Right cardiac atrium (tissue), 5 donors: ENCODE results near the gene TCF12. TPM values are rescaled to one million over a fixed set of nuclear protein-coding genes. Genes with fewer than 3 reads are reported as not detected.
"Not testable (repeated sequence)": the region's sequence is repeated elsewhere in the genome, so short reads cannot be mapped to it uniquely, and the experiment has no call there.

Experiments used
- ATAC-seq, 2 donors: fragments of 200-7000 bp; cut with Tn5 transposase; one replicate each; pipeline versions ENCODE4 v1.8.0 to v1.9.1; 2020; ENCODE audit warnings: moderate library complexity in 2 of 2, mild to moderate bottlenecking in 1 of 2
- DNase-seq, 3 donors: peaks; one replicate each; pipeline ENCODE4 v3.0.0-alpha.2; 2020
- H3K27ac ChIP-seq: one replicate; pipeline ENCODE4 v1.5.1; 2013; ENCODE audit warnings: mild to moderate bottlenecking, low read length, control low read depth, moderate library complexity
- H3K27me3 ChIP-seq: one replicate; pipeline ENCODE4 v1.6.1; 2013; ENCODE audit not compliant: control insufficient read depth, insufficient read depth
- H3K4me1 ChIP-seq: one replicate; pipeline ENCODE4 v1.6.1; 2013; ENCODE audit warnings: low read length; ENCODE audit not compliant: control insufficient read depth, insufficient read depth
- H3K4me3 ChIP-seq: one replicate; pipeline ENCODE4 v1.5.1; 2013; ENCODE audit warnings: low read length, control low read depth
- H3K9me3 ChIP-seq: one replicate; pipeline ENCODE4 v1.6.1; 2013; ENCODE audit warnings: low read length; ENCODE audit not compliant: control insufficient read depth
- WGBS: extraction: QIAGEN DNeasy Blood & Tissue Kit; methylation state at CpG from one replicate; pipeline ENCODE4 v1.1.7; 2013; 5-methylcytosine and 5-hydroxymethylcytosine counted together
- intact Hi-C, 4 donors: fragments of 100-400 bp; cut with DNase I; formaldehyde crosslinking; loops; one replicate each; pipeline versions ENCODE4 v1.11.0 to v1.14.0; 2022 to 2023
- polyA plus RNA-seq: library from polyadenylated mRNA; stranded (reverse); fragments of 200-250 nt; gene quantifications from one replicate; pipeline ENCODE4 v1.2.3, GENCODE V29; 2013
- total RNA-seq, 4 donors: library from RNA; stranded (reverse); fragmentation: NEBNext Ultra II Directional; extraction: Animal tissue kit (Norgen Biotek cat#: 25700); gene quantifications; one replicate each; pipeline ENCODE4 v1.2.1, GENCODE V29; 2021
- donor health status: healthy with polysubstance abuse.
- donor health status: DM: no; HTN: yes; CAD: no.
- donor health status: DM: no; HTN: no; CAD: no.
- donor health status: DM: no; HTN: yes; CAD: no; lungs with severe emphysema.
- donor health status: DM: yes; HTN: yes; CAD: no.

Gene TCF12
- total and polyA plus RNA-seq, 5 donors, result 11.7 to 58.8 (median 51.5) TPM

DNA sequence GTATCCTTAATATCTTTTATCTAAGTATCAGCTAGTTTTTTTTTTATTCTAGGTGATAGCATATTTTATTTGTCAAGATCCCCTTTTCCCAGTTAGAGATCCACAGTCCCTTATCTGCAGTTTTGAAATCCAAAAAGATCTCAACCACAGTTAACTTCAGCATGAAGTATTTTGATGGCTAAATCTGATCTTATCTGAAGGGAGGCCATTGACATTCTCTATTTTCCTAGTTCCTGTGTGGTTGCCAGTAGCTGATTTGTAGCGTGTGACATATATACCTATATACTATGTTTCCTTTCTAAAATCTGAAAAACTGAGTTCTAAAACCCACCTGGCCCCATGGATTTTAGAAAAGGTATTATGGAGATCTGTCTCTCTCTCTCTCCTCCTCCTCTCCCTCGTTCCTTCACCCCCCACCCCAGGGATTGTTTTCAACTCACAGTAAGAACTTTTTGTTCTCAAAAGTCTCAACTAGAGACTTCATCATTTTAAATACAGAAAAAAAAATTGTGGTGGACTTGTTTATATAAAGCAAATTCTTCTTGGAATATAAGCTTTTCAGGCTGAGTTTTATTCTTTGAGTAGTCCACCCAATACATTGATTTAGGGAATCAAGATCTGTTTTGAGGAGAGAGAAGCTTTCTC lies 12.3 kb downstream of the TCF12 start:
- ATAC-seq, result no peak
- Histone ChIP-seq H3K4me1 (peaks cover 7% of the 10 kb centered on the region), H3K27me3 (no peaks in the 10 kb centered on the region), H3K27ac (no peak overlapping the region), H3K9me3 (no peaks in the 10 kb centered on the region), H3K4me3 (no peak overlapping the region)
- DNase-seq, result no peak
- intact Hi-C loops, result no loop called here
- WGBS, result 66% methylated on average over 2 of the region's 2 CpGs

- intact Hi-C loops, result no loop called here
- ATAC-seq (peak; percentile 48 to 74), DNase-seq (no peak)
- no peak overlapping the region for H3K27ac ChIP-seq
- H3K27me3 ChIP-seq, result no peaks in the 10 kb centered on the region
- 28% methylated on average over 1 of the region's 1 CpG for WGBS
- H3K4me1 ChIP-seq, result peaks cover 7% of the 10 kb centered on the region
- no peaks in the 10 kb centered on the region for H3K9me3 ChIP-seq
- no peak overlapping the region for H3K4me3 ChIP-seq
Observed at GRCh38 chr15:56931639-56932508, 13.4 kb downstream of the TCF12 start.

- DNase-seq, H3K4me3 ChIP-seq, H3K27ac ChIP-seq, intact Hi-C loops, H3K4me1 ChIP-seq, H3K27me3 ChIP-seq, H3K9me3 ChIP-seq, ATAC-seq: not testable (repeated sequence)
- 94% methylated on average over 4 of the region's 4 CpGs for WGBS
Observed at GRCh38 chr15:56932509-56932868, 14.0 kb downstream of the TCF12 start.

GRCh38 chr15:56933410-56933809 lies 15.0 kb downstream of the TCF12 start:
- H3K4me3 ChIP-seq, result no peak overlapping the region
- intact Hi-C loops, result no loop called here
- H3K9me3 ChIP-seq, result no peaks in the 10 kb centered on the region
- no peaks in the 10 kb centered on the region for H3K27me3 ChIP-seq
- no peak overlapping the region for H3K27ac ChIP-seq
- H3K4me1 ChIP-seq, result peaks cover 7% of the 10 kb centered on the region
- ATAC-seq (no peak), DNase-seq (no peak)
- WGBS, result 54% methylated on average over 1 of the region's 1 CpG

DNA sequence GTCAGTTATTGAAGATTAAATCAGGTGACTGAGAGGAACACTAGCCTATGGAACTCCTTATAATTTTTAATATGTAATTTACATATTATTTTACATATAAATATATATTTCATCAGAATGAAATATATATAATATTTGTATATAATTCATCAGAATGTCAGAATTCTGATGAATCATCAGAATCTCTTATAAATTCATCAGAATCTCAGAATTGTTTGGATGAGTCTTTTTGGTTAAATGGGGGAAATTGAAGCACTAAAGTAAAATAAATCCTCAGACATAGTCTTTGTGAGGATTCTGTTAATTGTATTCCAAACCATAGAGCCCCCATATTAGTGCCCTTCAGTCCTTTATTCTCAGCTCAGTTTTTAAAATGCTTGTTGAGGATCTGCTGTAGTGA lies 15.4 kb downstream of the TCF12 start:
- intact Hi-C loops, result no loop called here
- Histone ChIP-seq H3K27me3 (no peaks in the 10 kb centered on the region), H3K27ac (no peak overlapping the region), H3K9me3 (no peaks in the 10 kb centered on the region), H3K4me1 (peaks cover 7% of the 10 kb centered on the region), H3K4me3 (no peak overlapping the region)
- no peak for DNase-seq
- no peak for ATAC-seq

- Histone ChIP-seq H3K4me1 (peaks cover 7% of the 10 kb centered on the region), H3K27me3 (no peaks in the 10 kb centered on the region), H3K9me3 (no peaks in the 10 kb centered on the region), H3K4me3 (no peak overlapping the region), H3K27ac (no peak overlapping the region)
- no peak for ATAC-seq
- intact Hi-C loops, result no loop called here
- no peak for DNase-seq
- 40% methylated on average over 5 of the region's 5 CpGs for WGBS
Observed at GRCh38 chr15:56934269-56934668, 15.8 kb downstream of the TCF12 start.

DNA sequence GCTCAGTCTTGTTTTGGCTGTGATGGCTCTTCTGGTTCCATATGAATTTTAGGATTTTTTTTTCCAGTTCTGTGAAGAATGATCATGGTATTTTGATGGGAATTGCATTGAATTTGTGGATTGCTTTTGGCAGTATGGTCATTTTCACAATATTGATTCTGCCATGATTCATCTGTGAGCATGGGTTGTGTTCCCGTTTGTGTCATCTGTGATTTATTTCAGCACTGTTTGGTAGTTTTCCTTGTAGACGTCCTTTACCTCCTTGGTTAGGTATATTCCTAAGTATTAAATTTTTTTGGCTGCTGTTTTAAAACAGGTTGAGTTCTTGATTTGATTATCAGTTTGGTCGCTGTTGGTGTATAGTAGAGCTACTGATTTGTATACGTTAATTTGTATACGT lies 18.5 kb downstream of the TCF12 start:
- DNase-seq, result no peak
- Histone ChIP-seq H3K27me3 (no peaks in the 10 kb centered on the region), H3K27ac (no peak overlapping the region), H3K9me3 (no peaks in the 10 kb centered on the region), H3K4me1 (peaks cover 1% of the 10 kb centered on the region), H3K4me3 (no peak overlapping the region)
- WGBS, result 93% methylated on average over 5 of the region's 5 CpGs
- no peak for ATAC-seq
- intact Hi-C loops, result no loop called here

GRCh38 chr15:56939257-56939656 lies 20.8 kb downstream of the TCF12 start:
- Histone ChIP-seq H3K9me3 (no peaks in the 10 kb centered on the region), H3K4me3 (no peak overlapping the region), H3K4me1 (peaks cover 3% of the 10 kb centered on the region), H3K27ac (no peak overlapping the region), H3K27me3 (no peaks in the 10 kb centered on the region)
- ATAC-seq (no peak), DNase-seq (no peak)
- intact Hi-C loops, result no loop called here

DNA sequence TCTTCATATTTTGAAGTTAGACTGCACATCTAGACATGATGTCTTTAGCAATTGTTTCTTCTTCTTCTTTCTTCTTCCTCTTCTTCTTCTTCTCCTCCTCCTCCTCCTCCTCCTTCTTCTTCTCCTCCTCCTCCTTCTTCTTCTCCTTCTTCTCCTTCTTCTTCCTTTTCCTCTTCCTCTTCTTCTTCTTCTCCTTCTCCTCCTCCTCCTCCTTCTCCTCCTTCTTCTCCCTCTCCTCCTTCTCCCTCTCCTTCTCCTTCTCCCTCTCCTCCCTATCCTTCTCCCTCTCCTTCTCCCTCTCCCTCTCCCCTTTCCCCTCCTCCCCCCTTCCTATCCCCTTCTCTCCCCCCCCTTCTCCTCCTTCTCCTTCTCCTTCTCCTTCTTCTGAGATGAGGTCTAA lies 21.9 kb downstream of the TCF12 start:
- no peaks in the 10 kb centered on the region for H3K27me3 ChIP-seq
- intact Hi-C loops, result no loop called here
- no peak for ATAC-seq
- DNase-seq, result no peak
- no peak overlapping the region for H3K4me3 ChIP-seq
- H3K27ac ChIP-seq, result no peak overlapping the region
- no peaks in the 10 kb centered on the region for H3K9me3 ChIP-seq
- peaks cover 3% of the 10 kb centered on the region for H3K4me1 ChIP-seq

DNA sequence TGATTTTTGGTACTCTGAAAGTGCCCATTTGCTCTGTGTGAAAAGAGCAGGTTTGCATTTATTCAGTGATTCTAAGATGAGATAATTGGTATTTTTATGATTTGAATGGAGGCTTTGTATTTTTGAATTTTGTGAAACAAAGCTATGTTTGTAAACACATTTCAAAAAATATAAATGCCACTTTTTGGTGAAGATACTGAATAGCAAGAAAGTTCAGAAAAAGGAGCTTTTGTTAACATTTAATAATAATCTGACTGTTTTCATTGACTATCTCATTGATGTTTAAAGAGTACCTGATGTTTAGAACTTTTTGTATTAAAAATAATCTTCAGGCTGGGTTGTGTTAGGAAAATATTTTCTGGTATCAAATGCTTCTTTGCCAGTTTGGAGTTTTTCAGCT lies 23.7 kb downstream of the TCF12 start:
- intact Hi-C loops, result no loop called here
- H3K9me3 ChIP-seq, result no peaks in the 10 kb centered on the region
- H3K4me3 ChIP-seq, result no peak overlapping the region
- peaks cover 3% of the 10 kb centered on the region for H3K4me1 ChIP-seq
- DNase-seq (no peak), ATAC-seq (no peak)
- no peaks in the 10 kb centered on the region for H3K27me3 ChIP-seq
- no peak overlapping the region for H3K27ac ChIP-seq

GRCh38 chr15:56943403-56943802 lies 25.0 kb downstream of the TCF12 start:
- Histone ChIP-seq H3K27me3 (no peaks in the 10 kb centered on the region), H3K4me1 (peaks cover 3% of the 10 kb centered on the region), H3K9me3 (no peaks in the 10 kb centered on the region), H3K4me3 (no peak overlapping the region), H3K27ac (no peak overlapping the region)
- intact Hi-C loops, result no loop called here
- no peak for ATAC-seq
- no peak for DNase-seq
- 91% methylated on average over 1 of the region's 1 CpG for WGBS
